ENCODE data around the gene KLK5. TPM values are rescaled to one million over a fixed set of nuclear protein-coding genes. Genes with fewer than 3 reads are reported as not detected.

The KLK5 gene
- total RNA-seq, 1 experiment from 2014 or later = not detected

DNA sequence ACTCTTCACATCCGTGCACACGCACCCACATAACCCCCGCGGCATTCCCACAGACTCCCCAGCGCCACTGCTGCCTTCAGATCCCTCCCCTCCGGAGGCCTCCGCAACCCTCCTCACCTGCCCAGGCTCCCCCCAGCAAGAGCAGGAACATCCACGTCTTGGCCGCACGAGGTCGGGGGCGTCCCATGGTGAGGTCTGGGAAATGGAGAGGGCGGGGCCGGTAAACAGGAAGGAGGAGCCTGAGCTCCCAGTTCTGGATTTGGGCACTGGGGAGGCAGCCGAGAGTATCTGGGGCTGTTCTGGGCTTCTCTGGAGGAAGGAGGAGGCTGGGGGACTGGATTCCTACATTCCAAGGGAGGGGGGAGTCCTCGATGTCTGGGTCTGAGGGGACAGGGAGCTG lies 48.1 kb upstream of the KLK5 start:
- no peaks in the 10 kb centered on the region for H3K9me3 ChIP-seq
- peaks cover under 1% of the 10 kb centered on the region for H3K27me3 Mint-ChIP-seq (ENCODE audit: insufficient read depth, unreplicated experiment)
- H3K4me3 Mint-ChIP-seq (ENCODE audit: unreplicated experiment) = no peak overlapping the region
- no peak for DNase-seq
- no peaks in the 10 kb centered on the region for H3K4me1 Mint-ChIP-seq (ENCODE audit: low read depth, unreplicated experiment)
- no TSS peak for BruUV-seq (replicated peaks)
- no peaks in the 10 kb centered on the region for H3K36me3 Mint-ChIP-seq (ENCODE audit: insufficient read depth, unreplicated experiment)
- H3K27ac Mint-ChIP-seq (ENCODE audit: unreplicated experiment) = no peak overlapping the region
- POLR2A ChIA-PET = no interaction called here
- CTCF ChIA-PET = interaction anchor here (0.7 kb wide), 1 partner anchor 20 kb away, joined by 3 read pairs; no protein-coding TSS in a partner anchor
- H3K9me3 Mint-ChIP-seq (ENCODE audit: unreplicated experiment) = no peaks in the 10 kb centered on the region
- no peaks in the 10 kb centered on the region for H3K4me1 ChIP-seq
- TF ChIP-seq, protein P1, sequence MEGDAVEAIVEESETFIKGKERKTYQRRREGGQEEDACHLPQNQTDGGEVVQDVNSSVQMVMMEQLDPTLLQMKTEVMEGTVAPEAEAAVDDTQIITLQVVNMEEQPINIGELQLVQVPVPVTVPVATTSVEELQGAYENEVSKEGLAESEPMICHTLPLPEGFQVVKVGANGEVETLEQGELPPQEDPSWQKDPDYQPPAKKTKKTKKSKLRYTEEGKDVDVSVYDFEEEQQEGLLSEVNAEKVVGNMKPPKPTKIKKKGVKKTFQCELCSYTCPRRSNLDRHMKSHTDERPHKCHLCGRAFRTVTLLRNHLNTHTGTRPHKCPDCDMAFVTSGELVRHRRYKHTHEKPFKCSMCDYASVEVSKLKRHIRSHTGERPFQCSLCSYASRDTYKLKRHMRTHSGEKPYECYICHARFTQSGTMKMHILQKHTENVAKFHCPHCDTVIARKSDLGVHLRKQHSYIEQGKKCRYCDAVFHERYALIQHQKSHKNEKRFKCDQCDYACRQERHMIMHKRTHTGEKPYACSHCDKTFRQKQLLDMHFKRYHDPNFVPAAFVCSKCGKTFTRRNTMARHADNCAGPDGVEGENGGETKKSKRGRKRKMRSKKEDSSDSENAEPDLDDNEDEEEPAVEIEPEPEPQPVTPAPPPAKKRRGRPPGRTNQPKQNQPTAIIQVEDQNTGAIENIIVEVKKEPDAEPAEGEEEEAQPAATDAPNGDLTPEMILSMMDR (IDR thresholded peaks at IDR 0.05; ENCODE audit: insufficient read depth in 1 of 2, low read depth in 1 of 2, low read length in 1 of 2, severe bottlenecking in 1 of 2, unreplicated experiment in 1 of 2) = no peak
- H3K27me3 ChIP-seq (replicated peaks; ENCODE audit: control insufficient read depth, insufficient read depth, low read length) = no peaks in the 10 kb centered on the region
- H3K4me3 ChIP-seq (ENCODE audit: low read depth, low read length) = no peak overlapping the region
- H3K36me3 ChIP-seq (ENCODE audit: control insufficient read depth, insufficient read depth, low read length) = no peaks in the 10 kb centered on the region
- intact Hi-C loops (cut with micrococcal nuclease; ENCODE audit: unreplicated experiment) = no loop called here

DNA sequence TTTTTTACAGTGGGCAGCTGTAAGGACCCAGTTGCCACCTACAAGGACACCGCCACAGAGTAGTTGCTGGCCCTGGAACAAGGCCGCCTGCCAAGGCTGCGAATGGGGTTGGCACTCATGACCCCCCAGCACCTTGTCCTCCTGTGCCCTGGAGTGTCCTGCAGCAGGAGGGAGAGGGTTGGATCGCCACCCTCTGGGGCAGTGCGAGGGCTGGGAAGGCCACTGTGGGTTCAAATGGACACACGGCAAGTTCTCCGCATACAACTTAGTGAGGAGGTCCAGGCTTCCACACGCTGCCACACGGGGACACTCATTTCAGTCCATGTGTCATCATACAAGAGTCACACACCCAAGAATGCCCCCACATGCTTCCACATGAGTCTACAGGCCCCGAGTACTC lies 47.6 kb upstream of the KLK5 start:
- H3K27ac Mint-ChIP-seq (ENCODE audit: unreplicated experiment) = no peak overlapping the region
- ChIA-PET CTCF (interaction anchor here (0.7 kb wide), 1 partner anchor 21 kb away, joined by 3 read pairs; no protein-coding TSS in a partner anchor), POLR2A (no interaction called here)
- no peaks in the 10 kb centered on the region for H3K9me3 ChIP-seq
- BruUV-seq (replicated peaks) = no TSS peak
- TF ChIP-seq, protein P1 (IDR thresholded peaks at IDR 0.05; ENCODE audit: insufficient read depth in 1 of 2, low read depth in 1 of 2, low read length in 1 of 2, severe bottlenecking in 1 of 2, unreplicated experiment in 1 of 2) = no peak
- no peak overlapping the region for H3K4me3 ChIP-seq (ENCODE audit: low read depth, low read length)
- no peaks in the 10 kb centered on the region for H3K36me3 Mint-ChIP-seq (ENCODE audit: insufficient read depth, unreplicated experiment)
- H3K4me1 ChIP-seq = no peaks in the 10 kb centered on the region
- no peaks in the 10 kb centered on the region for H3K4me1 Mint-ChIP-seq (ENCODE audit: low read depth, unreplicated experiment)
- no peaks in the 10 kb centered on the region for H3K36me3 ChIP-seq (ENCODE audit: control insufficient read depth, insufficient read depth, low read length)
- DNase-seq = no peak
- no peak overlapping the region for H3K4me3 Mint-ChIP-seq (ENCODE audit: unreplicated experiment)
- intact Hi-C loops (cut with micrococcal nuclease; ENCODE audit: unreplicated experiment) = no loop called here
- no peaks in the 10 kb centered on the region for H3K27me3 Mint-ChIP-seq (ENCODE audit: insufficient read depth, unreplicated experiment)
- no peaks in the 10 kb centered on the region for H3K27me3 ChIP-seq (replicated peaks; ENCODE audit: control insufficient read depth, insufficient read depth, low read length)
- no peaks in the 10 kb centered on the region for H3K9me3 Mint-ChIP-seq (ENCODE audit: unreplicated experiment)

DNA sequence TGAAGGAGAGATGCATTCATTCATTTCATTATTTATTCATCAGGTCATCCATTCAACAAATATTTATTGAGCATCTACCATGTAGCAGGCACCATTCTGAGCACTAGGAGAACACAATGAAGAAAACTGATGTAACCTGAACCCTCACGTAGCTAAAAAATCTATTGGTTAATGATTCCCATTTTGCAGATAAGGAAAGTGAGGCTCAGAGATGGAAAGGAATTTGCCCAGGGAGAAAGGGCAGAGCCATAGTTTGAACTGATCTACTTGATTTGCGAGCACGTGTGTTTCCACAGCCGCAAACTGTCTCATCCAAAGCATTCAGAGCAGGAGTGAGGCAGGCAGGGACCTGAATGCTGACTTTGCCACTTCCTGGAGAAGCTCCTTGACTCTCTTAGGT lies 45.8 kb upstream of the KLK5 start:
- DNase-seq = no peak
- Mint-ChIP-seq H3K27me3 (ENCODE audit: insufficient read depth, unreplicated experiment) (no peaks in the 10 kb centered on the region), H3K27ac (ENCODE audit: unreplicated experiment) (no peak overlapping the region), H3K4me1 (ENCODE audit: low read depth, unreplicated experiment) (no peaks in the 10 kb centered on the region), H3K4me3 (ENCODE audit: unreplicated experiment) (no peak overlapping the region), H3K9me3 (ENCODE audit: unreplicated experiment) (peaks cover 9% of the 10 kb centered on the region), H3K36me3 (ENCODE audit: insufficient read depth, unreplicated experiment) (no peaks in the 10 kb centered on the region)
- ChIA-PET CTCF (no interaction called here), POLR2A (interaction anchor here (0.6 kb wide), 1 partner anchor 10 kb away, joined by 6 read pairs; no protein-coding TSS in a partner anchor)
- intact Hi-C loops (cut with micrococcal nuclease; ENCODE audit: unreplicated experiment) = no loop called here
- TF ChIP-seq, protein P1 (IDR thresholded peaks at IDR 0.05; ENCODE audit: insufficient read depth in 1 of 2, low read depth in 1 of 2, low read length in 1 of 2, severe bottlenecking in 1 of 2, unreplicated experiment in 1 of 2) = no peak
- no TSS peak for BruUV-seq (replicated peaks)
- Histone ChIP-seq H3K27me3 (replicated peaks; ENCODE audit: control insufficient read depth, insufficient read depth, low read length) (no peaks in the 10 kb centered on the region), H3K4me1 (no peaks in the 10 kb centered on the region), H3K36me3 (ENCODE audit: control insufficient read depth, insufficient read depth, low read length) (no peaks in the 10 kb centered on the region), H3K9me3 (no peaks in the 10 kb centered on the region; the same call in 1 of the 2 replicates), H3K4me3 (ENCODE audit: low read depth, low read length) (no peak overlapping the region)
